ENCODE data around the gene FGF2.
A peak's percentile ranks its signal among the peaks of the same experiment; 100 is the strongest.

FGF2 gene

DNA sequence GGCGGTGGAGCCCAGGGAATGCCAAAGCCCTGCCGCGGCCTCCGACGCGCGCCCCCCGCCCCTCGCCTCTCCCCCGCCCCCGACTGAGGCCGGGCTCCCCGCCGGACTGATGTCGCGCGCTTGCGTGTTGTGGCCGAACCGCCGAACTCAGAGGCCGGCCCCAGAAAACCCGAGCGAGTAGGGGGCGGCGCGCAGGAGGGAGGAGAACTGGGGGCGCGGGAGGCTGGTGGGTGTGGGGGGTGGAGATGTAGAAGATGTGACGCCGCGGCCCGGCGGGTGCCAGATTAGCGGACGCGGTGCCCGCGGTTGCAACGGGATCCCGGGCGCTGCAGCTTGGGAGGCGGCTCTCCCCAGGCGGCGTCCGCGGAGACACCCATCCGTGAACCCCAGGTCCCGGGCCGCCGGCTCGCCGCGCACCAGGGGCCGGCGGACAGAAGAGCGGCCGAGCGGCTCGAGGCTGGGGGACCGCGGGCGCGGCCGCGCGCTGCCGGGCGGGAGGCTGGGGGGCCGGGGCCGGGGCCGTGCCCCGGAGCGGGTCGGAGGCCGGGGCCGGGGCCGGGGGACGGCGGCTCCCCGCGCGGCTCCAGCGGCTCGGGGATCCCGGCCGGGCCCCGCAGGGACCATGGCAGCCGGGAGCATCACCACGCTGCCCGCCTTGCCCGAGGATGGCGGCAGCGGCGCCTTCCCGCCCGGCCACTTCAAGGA lies at the start of gene FGF2:
TSS of gene FGF2 (plus strand) at position 279 of the 705 bp plus-strand sequence. CDS start at position 623, 344 bp downstream.
- no peak for TF ChIP-seq CTCF (IDR thresholded peaks at IDR 0.05; ENCODE audit: low read depth, low read length)
- peak; percentile 69 for DNase-seq (ENCODE audit: extremely low read depth, low read depth)

GRCh38 chr4:122776916-122777315 lies 49.7 kb upstream of the FGF2 start:
- no peak for DNase-seq (ENCODE audit: extremely low read depth, low read depth)
- no peak for TF ChIP-seq CTCF (IDR thresholded peaks at IDR 0.05; ENCODE audit: low read depth, low read length)

DNA sequence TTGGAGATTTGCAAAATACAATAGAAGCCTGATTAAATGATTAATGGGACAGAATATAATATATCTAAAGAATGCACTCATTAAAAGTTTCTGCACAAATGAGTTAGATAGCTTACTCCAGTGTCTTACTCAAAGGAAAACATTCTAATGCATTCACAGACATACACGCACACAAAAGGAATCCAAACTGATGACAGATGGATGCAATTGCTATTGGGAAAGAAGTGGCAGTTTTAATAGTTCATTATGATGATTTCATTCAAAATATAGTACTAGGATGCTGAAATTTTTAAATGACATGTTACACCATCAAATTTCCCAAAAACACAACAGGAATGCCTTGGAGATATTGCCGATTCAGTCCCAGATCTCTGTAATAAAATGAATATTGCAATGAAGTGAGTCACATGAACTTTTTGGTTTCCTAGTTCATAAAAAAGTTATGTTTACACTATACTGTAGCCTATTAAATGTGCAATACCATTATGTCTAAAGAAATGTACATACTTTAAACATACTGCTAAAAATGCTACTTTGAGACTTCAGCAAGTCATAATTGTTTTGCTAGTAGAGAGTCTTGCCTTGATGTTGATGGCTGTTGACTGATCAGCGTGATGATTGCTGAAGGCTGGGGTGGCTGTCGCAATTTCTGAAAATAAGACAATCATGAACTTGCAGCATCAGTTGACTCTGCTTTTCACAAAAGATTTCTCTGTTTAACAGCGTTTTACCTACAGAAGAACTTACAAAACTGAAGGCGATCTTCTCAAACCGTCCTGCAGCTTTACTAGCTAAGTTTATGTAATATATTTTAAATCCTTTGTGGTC lies 48.6 kb upstream of the FGF2 start:
- peak; percentile 77 for DNase-seq (ENCODE audit: extremely low read depth, low read depth)
- no peak for TF ChIP-seq CTCF (IDR thresholded peaks at IDR 0.05; ENCODE audit: low read depth, low read length)

DNA sequence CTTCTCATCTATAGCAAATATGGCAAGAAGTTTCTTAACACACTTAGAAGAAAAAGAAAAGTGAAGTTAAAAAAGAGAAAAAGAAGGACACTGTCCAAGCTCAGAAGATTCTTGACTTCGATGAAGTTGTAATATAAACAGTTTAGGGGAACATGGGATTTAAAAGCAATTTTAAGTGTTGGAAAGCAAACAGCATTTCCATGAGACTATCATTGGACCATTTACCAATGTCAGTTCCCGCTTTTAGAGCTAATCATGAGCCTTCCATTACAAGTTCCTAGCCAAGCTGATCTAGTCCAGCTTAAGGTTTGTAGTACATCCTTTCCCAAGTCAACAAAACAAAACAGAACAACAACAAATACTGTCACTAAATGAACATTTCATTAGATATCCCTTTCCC lies 45.1 kb upstream of the FGF2 start:
- TF ChIP-seq CTCF (IDR thresholded peaks at IDR 0.05; ENCODE audit: low read depth, low read length): no peak
- no peak for DNase-seq (ENCODE audit: extremely low read depth, low read depth)

DNA sequence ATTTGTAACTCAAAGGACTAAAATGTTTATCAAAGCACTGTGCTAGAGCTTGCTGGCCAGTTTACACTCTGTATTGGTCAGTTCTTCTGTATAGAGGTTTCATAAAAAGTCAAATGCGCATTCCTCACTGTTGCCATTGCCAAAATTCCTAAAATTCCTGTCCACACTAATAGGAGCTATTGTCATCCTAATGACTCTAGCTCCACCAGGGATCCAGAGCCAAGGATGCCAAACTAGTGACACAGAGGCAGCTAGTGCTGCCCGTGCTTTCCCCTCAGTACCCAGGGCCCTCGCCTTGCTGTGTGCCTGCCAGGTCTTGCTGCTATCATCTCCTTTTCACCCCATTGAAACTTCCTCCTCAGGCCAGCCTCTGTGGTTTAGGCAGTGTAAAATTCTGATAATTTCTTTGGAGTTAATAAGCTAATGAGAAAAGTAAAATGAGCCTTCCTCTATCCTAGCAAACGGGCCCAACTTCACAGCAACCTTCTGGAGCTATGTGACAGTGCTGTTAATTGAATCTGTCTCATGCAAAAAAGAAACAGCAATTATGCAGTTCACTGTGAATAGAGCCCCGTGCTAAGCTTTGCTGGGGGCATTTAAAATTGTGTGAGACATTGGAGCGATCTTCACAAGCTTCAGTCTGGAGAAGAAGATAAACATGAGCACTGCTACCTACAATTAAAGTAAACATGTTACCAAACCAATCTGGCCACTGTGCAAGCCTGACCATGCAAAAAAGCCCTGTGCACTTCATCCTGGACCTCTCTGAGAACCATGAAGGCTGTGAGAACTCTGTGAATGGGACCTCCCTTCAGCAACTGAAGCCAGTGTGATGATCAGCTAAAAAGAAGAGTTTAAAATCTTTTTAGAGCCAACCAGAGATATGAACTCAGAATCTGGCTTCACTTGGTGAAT lies 43.1 kb upstream of the FGF2 start:
- TF ChIP-seq CTCF (IDR thresholded peaks at IDR 0.05; ENCODE audit: low read depth, low read length): no peak
- DNase-seq (ENCODE audit: extremely low read depth, low read depth): peak; percentile 60

GRCh38 chr4:122784261-122784660 lies 42.4 kb upstream of the FGF2 start:
- TF ChIP-seq CTCF (IDR thresholded peaks at IDR 0.05; ENCODE audit: low read depth, low read length): no peak
- DNase-seq (ENCODE audit: extremely low read depth, low read depth): no peak

All from AG09319 (cell line).